Uterus (tissue), 2 donors: ENCODE results near the gene RSPH9.

Source experiments
- POLR2A ChIP-seq, 2 donors: fragments of 450-650 bp; IDR thresholded peaks; one replicate each; pipeline ENCODE4 v1.6.1; 2016; ENCODE audit warnings: antibody characterized with exemption in 2 of 2, mild to moderate bottlenecking in 1 of 2, moderate library complexity in 1 of 2
- TF ChIP-seq, protein P1 (sequence below), 4 experiments: fragments of 200-600 bp in 2 of 4; fragments of 450-650 bp in 2 of 4; sonication (generic) in 2 of 4; IDR thresholded peaks; one replicate each; pipeline ENCODE4 v1.5.1; 2016 to 2019; ENCODE audit warnings: antibody characterized with exemption in 4 of 4, mild to moderate bottlenecking in 2 of 4, moderate library complexity in 1 of 4

DNA sequence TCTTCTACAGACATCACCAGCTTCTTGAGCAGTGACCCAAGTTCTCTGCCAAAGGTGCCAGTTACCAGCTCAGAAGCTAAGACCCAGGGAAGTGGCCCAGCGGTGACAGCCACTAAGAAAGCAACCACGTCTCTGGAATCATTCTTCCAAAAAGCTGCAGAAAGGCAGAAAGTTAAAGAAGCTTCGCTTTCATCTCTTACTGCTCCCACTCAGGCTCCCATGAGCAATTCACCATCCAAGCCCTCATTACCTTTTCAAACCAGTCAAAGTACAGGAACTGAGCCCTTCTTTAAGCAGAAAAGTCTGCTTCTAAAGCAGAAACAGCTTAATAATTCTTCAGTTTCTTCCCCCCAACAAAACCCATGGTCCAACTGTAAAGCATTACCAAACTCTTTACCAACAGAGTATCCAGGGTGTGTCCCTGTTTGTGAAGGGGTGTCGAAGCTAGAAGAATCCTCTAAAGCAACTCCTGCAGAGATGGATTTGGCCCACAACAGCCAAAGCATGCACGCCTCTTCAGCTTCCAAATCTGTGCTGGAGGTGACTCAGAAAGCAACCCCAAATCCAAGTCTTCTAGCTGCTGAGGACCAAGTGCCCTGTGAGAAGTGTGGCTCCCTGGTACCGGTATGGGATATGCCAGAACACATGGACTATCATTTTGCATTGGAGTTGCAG lies 31.0 kb upstream of the RSPH9 start:
- TF ChIP-seq, protein P1, sequence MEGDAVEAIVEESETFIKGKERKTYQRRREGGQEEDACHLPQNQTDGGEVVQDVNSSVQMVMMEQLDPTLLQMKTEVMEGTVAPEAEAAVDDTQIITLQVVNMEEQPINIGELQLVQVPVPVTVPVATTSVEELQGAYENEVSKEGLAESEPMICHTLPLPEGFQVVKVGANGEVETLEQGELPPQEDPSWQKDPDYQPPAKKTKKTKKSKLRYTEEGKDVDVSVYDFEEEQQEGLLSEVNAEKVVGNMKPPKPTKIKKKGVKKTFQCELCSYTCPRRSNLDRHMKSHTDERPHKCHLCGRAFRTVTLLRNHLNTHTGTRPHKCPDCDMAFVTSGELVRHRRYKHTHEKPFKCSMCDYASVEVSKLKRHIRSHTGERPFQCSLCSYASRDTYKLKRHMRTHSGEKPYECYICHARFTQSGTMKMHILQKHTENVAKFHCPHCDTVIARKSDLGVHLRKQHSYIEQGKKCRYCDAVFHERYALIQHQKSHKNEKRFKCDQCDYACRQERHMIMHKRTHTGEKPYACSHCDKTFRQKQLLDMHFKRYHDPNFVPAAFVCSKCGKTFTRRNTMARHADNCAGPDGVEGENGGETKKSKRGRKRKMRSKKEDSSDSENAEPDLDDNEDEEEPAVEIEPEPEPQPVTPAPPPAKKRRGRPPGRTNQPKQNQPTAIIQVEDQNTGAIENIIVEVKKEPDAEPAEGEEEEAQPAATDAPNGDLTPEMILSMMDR (IDR thresholded peaks at IDR 0.05), result no peak
- no peak for TF ChIP-seq POLR2A (IDR thresholded peaks at IDR 0.05)
